Stimulated activated CD8-positive, alpha-beta memory T cell treated with anti-CD3 and anti-CD28 coated beads, Interleukin-15, amount 100 ng/mL, for 1 hour (primary cell): ENCODE results near the gene PLEKHG3.

Experiments
- DNase-seq: peaks from one replicate; pipeline ENCODE4 v3.0.0-alpha.2; 2020; ENCODE audit warnings: low read depth

The PLEKHG3 gene

DNA sequence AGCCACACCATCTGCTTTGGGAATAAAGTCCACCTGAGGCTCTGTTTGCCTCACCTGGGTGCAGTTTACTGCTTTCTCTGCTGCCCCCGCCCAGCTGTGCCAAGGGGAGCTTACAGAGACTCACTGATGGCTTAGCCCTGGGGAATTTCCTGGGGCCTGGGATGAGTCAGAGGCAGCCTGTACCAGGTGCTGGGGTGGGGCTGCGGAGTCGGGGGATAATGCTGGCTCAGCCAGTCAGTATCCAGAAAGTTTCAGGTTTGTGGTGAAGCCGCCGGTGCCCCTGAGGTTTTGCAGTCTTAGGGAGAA is 22.3 kb downstream of the PLEKHG3 start:
- DNase-seq = no peak

GRCh38 chr14:64727551-64728071 is 23.4 kb downstream of the PLEKHG3 start:
- no peak for DNase-seq

DNA sequence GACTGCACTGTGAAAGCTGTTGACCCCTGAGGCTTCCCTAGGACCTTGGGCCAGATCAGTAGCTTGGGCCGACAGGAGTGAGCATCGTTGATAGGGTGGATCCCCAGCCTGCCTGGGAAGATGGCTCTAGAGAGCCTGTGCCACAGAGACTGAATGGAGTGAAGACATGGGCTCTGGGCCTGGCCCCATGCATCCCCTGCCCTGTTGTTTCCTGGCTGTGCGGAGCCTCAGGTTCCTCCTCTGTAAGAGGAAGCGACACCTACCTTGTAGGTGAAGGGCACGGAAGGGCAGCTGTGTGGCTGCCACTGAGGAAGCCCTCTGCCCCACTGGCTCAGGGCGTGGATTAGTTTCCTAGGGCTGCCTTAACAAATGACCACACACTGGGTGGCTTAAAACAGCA is 23.9 kb downstream of the PLEKHG3 start:
- no peak for DNase-seq

DNA sequence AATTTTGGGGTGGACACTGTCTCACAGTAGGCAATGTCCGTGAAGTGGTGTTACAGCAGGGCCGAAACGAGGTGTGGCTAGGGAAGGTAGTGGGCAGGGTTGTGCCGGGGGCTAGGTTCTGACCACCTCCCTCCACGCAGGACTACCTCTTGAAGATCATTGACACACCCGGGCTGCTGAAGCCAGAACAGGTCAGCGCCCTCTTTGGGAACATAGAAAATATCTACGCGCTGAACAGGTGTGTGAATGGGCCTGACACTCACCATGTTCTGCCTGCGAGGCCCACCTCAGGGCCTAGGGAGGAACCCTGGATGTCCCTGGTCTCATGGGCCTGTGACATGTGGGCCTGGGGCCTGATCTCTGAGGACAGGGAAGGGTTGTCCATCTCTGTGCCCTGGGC is 24.6 kb downstream of the PLEKHG3 start:
- no peak for DNase-seq

DNA sequence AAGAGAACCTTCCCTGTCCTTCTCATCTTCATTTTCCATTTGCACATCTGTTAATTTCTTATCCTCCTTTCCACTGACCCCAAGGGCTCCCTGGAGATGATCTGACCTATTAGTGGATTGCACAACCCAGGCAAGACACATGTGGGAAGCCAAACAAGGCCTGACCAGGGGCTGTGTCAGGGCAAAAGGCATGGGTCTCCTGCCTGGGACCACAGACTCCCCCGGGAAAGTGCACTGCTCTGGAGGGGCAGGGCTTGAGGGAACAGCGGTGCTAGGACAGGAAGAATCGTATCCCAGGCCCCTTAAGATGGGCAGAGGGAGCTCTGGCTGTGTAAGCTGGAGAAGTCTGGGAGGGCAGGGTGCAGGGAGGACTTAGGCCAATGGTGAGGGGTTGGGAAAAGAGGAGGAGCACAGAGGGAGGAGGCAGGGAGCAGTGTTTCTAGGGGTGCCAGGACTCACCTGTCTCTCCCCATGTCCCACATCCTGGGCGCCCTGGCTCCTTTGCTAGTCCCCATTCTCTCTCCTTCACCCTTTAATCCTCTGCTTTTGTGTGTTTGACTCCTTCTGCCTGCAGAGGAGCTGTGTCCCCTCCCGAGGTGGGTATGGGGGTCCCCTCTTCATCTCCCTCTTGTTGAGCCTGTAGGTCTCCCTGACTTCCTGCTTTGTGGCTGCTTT is 25.3 kb downstream of the PLEKHG3 start:
- DNase-seq = no peak

DNA sequence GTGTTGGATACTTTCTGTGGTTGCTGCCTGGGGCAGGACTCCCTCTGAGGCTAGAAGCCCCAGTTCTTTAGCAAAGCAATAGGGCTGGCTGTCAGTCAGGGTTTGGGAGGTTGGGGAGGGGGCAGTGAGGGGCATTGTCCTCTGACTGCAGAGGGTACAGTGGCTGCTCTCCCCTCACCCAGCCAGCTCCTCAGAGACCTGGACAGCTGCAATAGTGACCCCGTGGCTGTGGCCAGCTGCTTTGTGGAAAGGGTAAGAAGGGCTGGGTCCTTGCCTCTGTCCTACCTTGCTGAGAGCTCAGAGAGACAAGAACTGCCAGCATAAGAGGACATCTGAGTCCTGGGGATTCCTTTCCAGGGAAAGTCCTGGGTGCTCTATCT is 25.8 kb downstream of the PLEKHG3 start:
- no peak for DNase-seq

GRCh38 chr14:64730681-64731080 is 26.5 kb downstream of the PLEKHG3 start:
- no peak for DNase-seq

DNA sequence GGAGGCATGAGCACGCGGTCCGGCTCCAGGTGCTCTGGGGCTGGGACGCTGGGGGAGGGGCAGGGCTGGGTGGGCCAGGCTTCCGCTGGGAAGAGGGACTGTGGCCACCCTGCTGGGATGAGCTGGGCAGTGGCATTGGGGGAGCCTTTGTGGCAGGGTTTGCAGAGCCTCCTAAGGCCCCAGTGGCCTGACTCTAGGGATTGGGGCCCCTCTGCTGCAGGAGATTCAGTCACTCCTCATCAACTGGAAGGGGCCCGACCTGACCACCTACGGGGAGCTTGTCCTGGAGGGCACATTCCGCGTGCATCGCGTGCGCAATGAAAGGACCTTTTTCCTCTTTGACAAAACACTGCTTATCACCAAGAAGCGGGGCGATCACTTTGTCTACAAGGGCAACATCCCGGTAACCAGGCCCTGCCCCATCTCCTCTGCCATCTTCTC is 26.9 kb downstream of the PLEKHG3 start:
- DNase-seq = no peak

DNA sequence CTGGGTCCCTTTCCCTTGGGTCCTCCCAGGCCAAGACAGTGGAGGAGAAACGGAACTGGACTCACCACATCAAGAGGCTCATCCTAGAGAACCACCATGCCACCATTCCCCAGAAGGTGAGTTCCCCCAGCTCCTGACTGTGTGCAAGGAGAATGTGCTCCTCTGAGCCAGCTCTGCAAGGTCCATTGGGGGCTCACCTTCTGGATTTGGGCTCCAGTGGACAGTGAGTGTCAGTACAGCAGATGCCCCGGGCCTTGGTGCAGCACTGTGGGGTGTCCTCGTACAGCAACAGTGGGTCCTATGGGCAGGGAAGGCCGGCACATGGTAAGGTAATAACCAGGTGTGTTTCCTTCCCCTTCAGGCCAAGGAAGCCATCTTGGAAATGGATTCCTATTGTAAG is 27.8 kb downstream of the PLEKHG3 start:
- DNase-seq = no peak

- DNase-seq = no peak
Observed at GRCh38 chr14:64732536-64733120, 28.4 kb downstream of the PLEKHG3 start.

GRCh38 chr14:64733321-64733720 is 29.1 kb downstream of the PLEKHG3 start:
- no peak for DNase-seq

DNA sequence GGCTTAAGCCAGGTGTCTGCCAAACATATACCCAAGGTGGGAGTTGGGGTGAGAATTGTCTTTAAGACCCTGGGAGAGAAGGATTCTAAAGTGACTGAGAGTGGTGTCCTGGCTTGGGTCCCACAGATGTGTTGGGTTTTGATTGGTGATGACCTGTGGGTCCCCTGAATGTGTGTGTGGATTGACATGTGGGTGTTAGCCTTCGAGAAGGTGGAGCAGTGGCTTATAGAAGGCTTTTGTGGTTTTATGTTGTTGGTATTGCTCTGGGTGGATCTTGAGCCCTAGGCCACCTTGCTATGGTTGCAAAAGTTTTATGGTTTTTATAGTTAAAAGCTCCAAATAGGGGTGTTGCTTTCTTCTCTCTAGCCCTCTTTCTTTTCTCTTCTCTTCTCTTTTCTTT is 29.7 kb downstream of the PLEKHG3 start:
- no peak for DNase-seq

DNA sequence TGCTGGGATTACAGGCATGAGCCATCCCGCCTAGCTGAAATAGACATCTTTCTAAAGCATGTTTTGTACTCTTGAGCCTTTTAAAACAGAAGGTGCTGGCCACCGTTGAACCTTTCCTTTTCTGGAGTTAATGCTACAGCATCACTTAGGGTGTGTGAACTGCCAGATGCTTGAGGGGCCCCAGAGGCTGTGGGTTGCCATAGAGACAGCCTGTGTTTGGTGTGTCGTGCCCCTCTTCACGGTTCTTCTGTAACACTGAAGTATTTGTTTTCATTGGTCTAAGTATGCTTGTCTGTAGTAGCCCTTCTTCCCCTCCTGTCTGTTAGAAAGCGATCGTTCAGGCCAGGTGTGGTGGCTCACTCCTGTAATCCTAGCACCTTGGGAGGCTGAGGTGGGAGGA is 30.8 kb downstream of the PLEKHG3 start:
- no peak for DNase-seq

GRCh38 chr14:64736271-64737169 is 32.3 kb downstream of the PLEKHG3 start:
- DNase-seq = no peak

DNA sequence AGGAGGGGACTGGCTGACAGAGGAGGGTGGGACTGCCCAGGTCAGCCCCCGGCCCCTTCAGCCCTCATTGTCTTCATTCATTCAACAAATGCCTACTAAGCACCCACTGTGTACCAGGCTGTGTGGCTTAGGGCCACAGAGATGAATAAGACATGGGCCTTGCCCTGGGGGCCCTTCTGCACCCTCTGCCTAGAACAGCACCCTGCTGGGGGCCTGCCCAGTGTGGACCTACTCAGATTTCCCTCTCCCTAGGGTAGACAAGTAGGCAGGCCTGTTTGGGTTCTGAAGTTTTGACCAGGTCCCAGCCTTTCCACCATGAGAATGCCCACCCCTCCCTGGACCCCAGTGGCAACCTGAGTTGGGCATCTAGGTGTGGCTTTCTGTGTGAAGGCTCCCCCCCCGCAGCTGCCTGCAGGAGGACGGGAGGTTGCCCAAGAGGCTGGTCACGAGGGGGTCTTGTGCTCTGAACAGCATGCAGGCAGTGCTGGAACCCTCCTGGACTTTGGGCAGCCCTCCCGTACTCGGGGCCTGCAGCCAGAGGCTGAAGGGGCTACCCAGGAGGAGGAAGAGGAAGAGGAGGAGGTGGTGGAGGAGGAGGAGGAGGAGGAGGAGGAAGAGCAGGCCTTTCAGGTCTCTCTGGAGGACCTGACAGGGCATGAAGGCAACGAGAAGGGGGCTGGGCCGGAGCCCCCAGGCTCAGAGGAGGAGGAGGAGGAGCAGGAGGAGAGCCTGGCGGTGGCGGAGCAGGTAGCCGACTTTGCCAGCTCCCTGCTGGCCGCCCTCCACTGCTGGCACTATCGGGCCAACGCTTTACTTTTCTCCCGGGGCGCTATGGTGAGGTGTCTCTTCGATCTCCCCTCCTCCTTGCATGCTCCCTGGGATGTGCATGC is 33.4 kb downstream of the PLEKHG3 start:
- DNase-seq = no peak

- DNase-seq = no peak
Observed at GRCh38 chr14:64738281-64738804, 34.1 kb downstream of the PLEKHG3 start.

DNA sequence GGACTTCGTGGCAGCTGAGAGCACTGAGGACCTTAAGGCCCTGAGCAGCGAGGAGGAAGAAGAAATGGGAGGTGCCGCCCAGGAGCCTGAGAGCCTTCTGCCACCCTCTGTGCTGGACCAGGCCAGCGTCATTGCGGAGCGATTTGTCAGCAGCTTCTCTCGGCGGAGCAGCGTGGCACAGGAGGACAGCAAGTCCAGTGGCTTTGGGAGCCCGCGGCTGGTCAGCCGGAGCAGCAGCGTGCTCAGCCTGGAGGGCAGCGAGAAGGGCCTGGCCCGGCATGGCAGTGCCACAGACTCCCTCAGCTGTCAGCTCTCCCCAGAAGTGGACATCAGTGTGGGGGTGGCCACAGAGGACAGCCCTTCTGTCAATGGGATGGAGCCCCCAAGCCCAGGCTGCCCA is 37.0 kb downstream of the PLEKHG3 start:
- no peak for DNase-seq

- no peak for DNase-seq
Observed at GRCh38 chr14:64741961-64742360, 37.7 kb downstream of the PLEKHG3 start.

GRCh38 chr14:64743061-64743460 is 38.8 kb downstream of the PLEKHG3 start:
- DNase-seq = no peak

GRCh38 chr14:64745511-64746091 is 41.4 kb downstream of the PLEKHG3 start:
- no peak for DNase-seq
